B cell (primary cell): Measurements from ENCODE around the gene FMR1. TPM values are rescaled to one million over a fixed set of nuclear protein-coding genes. Genes with fewer than 3 reads are reported as not detected.

ENCODE experiments used
- ATAC-seq: fragments of 200-7000 bp; cut with Tn5 transposase; one replicate; pipeline ENCODE4 v1.10.0; 2021; ENCODE audit warnings: low read depth, mild to moderate bottlenecking, moderate number of reproducible peaks, moderate library complexity
- CTCF ChIA-PET: fragments of 350-600 bp; sonication (Branson Sonifier 250); formaldehyde crosslinking; loops from one replicate; lab custom pipeline; 2021; ENCODE audit warnings: antibody characterized with exemption, inconsistent platforms; lab: Charles Lee
- POLR2A ChIA-PET: fragments of 350-600 bp; sonication (Branson Sonifier 250); formaldehyde crosslinking; loops from one replicate; lab custom pipeline; 2021; ENCODE audit warnings: antibody characterized with exemption; lab: Charles Lee
- DNase-seq: peaks from one replicate; pipeline ENCODE4 v3.0.0; 2013
- H2AFZ ChIP-seq: 2 replicates; pipeline ENCODE4 v1.6.1; 2012; ENCODE audit warnings: mild to moderate bottlenecking, low read depth, low read length; ENCODE audit not compliant: insufficient read depth, poor library complexity, severe bottlenecking
- H3K27ac ChIP-seq, 2 donors: 1 replicate in 1 of 2; 2 replicates in 1 of 2; pipeline ENCODE4 v1.5.1; 2012 to 2013; ENCODE audit warnings: low read length in 2 of 2, mild to moderate bottlenecking in 2 of 2, moderate library complexity in 1 of 2
- H3K27me3 ChIP-seq, 4 experiments: fragments of 200-600 bp in 1 of 4; sonication (generic) in 1 of 4; replicated peaks in 1 of 4; 1 replicate in 2 of 4; 2 replicates in 2 of 4; pipeline versions ENCODE4 v1.6.1 to v1.7.0; 2013 to 2016; ENCODE audit warnings: low read length in 3 of 4, mild to moderate bottlenecking in 2 of 4, mixed read lengths in 1 of 4, moderate library complexity in 1 of 4; ENCODE audit not compliant: insufficient read depth in 4 of 4, control insufficient read depth in 3 of 4; ENCODE audit errors: control extremely low read depth in 1 of 4
- H3K36me3 ChIP-seq, 2 experiments: replicated peaks in 1 of 2; 1 replicate in 1 of 2; 2 replicates in 1 of 2; pipeline versions ENCODE4 v1.6.1 to v1.7.1; 2013; ENCODE audit warnings: low read length in 1 of 2; ENCODE audit not compliant: insufficient read depth in 2 of 2, control insufficient read depth in 1 of 2; ENCODE audit errors: control extremely low read depth in 1 of 2, extremely low read depth in 1 of 2
- H3K4me1 ChIP-seq, 2 donors: fragments of 200-600 bp in 1 of 2; sonication (generic) in 1 of 2; 1 replicate in 1 of 2; 2 replicates in 1 of 2; pipeline versions ENCODE4 v1.5.1 to v1.6.1; 2013 to 2017; ENCODE audit warnings: low read length in 2 of 2; ENCODE audit not compliant: control insufficient read depth in 2 of 2, insufficient read depth in 2 of 2
- H3K4me2 ChIP-seq: replicated peaks from 2 replicates; pipeline ENCODE3; 2012; ENCODE audit warnings: mild to moderate bottlenecking, low read depth, low read length; ENCODE audit not compliant: poor library complexity, severe bottlenecking
- H3K4me3 ChIP-seq, 5 experiments: fragments of 200-600 bp in 1 of 5; sonication (generic) in 1 of 5; 1 replicate in 3 of 5; 2 replicates in 2 of 5; pipeline versions ENCODE4 v1.5.1 to v1.7.0; 2011 to 2016; ENCODE audit warnings: low read length in 4 of 5, mild to moderate bottlenecking in 4 of 5, low read depth in 2 of 5, control low read depth in 1 of 5, moderate library complexity in 1 of 5; ENCODE audit not compliant: insufficient read depth in 1 of 5; ENCODE audit errors: control extremely low read depth in 1 of 5, extremely low read depth in 1 of 5
- H3K79me2 ChIP-seq: fragments of 200-600 bp; sonication (generic); one replicate; pipeline ENCODE4 v1.6.0; 2016; ENCODE audit warnings: low read length; ENCODE audit not compliant: control insufficient read depth, insufficient read depth
- H3K9ac ChIP-seq: fragments of 200-600 bp; sonication (generic); 2 replicates; pipeline ENCODE4 v1.6.1; 2017; ENCODE audit warnings: mild to moderate bottlenecking, low read length, moderate library complexity
- H3K9me3 ChIP-seq, 3 donors: one replicate each; pipeline versions ENCODE4 v1.6.1 to v1.7.1; 2013; ENCODE audit warnings: low read length in 2 of 3; ENCODE audit not compliant: control insufficient read depth in 2 of 3, insufficient read depth in 1 of 3; ENCODE audit errors: control extremely low read depth in 1 of 3
- H4K20me1 ChIP-seq: 2 replicates; pipeline ENCODE4 v1.6.0; 2012; ENCODE audit warnings: mild to moderate bottlenecking, low read length; ENCODE audit not compliant: insufficient read depth, control insufficient read depth, poor library complexity, severe bottlenecking
- H3K27ac Mint-ChIP-seq: one replicate; pipeline ENCODE4 v1.8.0; 2021; ENCODE audit warnings: mixed read lengths
- H3K27me3 Mint-ChIP-seq: one replicate; pipeline ENCODE4 v1.8.0; 2021; ENCODE audit warnings: mixed read lengths
- H3K4me1 Mint-ChIP-seq: one replicate; pipeline ENCODE4 v1.8.0; 2021; ENCODE audit warnings: mixed read lengths
- H3K4me3 Mint-ChIP-seq: one replicate; pipeline ENCODE4 v1.8.0; 2021; ENCODE audit warnings: mixed read lengths
- H3K9me3 Mint-ChIP-seq: one replicate; pipeline ENCODE4 v1.8.0; 2022; ENCODE audit warnings: mixed read lengths; ENCODE audit not compliant: insufficient read depth
- EZH2 ChIP-seq: IDR thresholded peaks from 2 replicates; pipeline ENCODE4 v1.6.1; 2012; ENCODE audit warnings: borderline replicate concordance, low read depth, mild to moderate bottlenecking, moderate library complexity, low read length; ENCODE audit not compliant: insufficient read depth, poor library complexity, severe bottlenecking
- WGBS: methylation state at CpG from one replicate; pipeline ENCODE4 v1.1.5; 2013; ENCODE audit warnings: missing lambda C conversion rate; ENCODE audit not compliant: insufficient coverage; 5-methylcytosine and 5-hydroxymethylcytosine counted together
- intact Hi-C: fragments of 100-400 bp; cut with micrococcal nuclease; formaldehyde crosslinking; loops from one replicate; pipeline ENCODE4 v1.10.0; 2022
- polyA plus RNA-seq: library from polyadenylated mRNA; depleted of rRNA; stranded (reverse); fragments of >200 nt; gene quantifications from 2 replicates; pipeline ENCODE4 v1.2.3, GENCODE V29; 2012
- total RNA-seq, 2 donors: library from RNA; stranded (reverse); fragments of 120-200 nt in 1 of 2; gene quantifications; 1 replicate in 1 of 2; 2 replicates in 1 of 2; pipeline versions ENCODE4 v1.2.3 to v1.2.4, GENCODE V29; 2013 to 2022
- TF ChIP-seq, protein P1 (sequence below): fragments of 200-600 bp; IDR thresholded peaks from one replicate; pipeline ENCODE4 v1.8.0; 2022; ENCODE audit warnings: antibody characterized with exemption, mild to moderate bottlenecking

FMR1 gene
- total and polyA plus RNA-seq, 2 donors (not counting 1 experiment from before 2014, with no cell fraction given) = 19.1 to 92.7 TPM

- H3K4me1 Mint-ChIP-seq = peaks cover 6% of the 10 kb centered on the region
- no peak overlapping the region for H3K27ac Mint-ChIP-seq
- ATAC-seq = no peak
Measured at GRCh38 chrX:147877726-147878125, 34.0 kb upstream of the FMR1 start.

DNA sequence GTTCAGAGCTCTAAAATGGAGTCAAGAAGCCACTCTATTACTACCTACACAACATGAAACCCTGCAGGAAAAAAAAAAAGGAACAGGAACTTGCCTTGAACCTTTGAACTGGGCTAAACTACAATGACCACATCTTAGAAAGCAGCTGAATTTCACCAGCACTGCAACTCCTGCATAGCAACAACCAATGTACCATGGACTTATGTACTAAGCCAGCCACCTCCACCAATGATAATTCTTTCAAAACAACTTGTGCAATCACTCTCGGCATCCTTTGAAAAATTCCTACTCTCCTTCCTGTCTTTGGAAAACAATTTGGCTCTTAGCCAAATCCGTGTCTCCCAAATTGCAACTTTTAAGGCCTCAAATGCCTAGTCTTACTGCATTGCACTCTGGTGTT is 26.8 kb upstream of the FMR1 start:
- CTCF ChIA-PET = no interaction called here
- no peak for TF ChIP-seq EZH2
- TF ChIP-seq, protein P1, sequence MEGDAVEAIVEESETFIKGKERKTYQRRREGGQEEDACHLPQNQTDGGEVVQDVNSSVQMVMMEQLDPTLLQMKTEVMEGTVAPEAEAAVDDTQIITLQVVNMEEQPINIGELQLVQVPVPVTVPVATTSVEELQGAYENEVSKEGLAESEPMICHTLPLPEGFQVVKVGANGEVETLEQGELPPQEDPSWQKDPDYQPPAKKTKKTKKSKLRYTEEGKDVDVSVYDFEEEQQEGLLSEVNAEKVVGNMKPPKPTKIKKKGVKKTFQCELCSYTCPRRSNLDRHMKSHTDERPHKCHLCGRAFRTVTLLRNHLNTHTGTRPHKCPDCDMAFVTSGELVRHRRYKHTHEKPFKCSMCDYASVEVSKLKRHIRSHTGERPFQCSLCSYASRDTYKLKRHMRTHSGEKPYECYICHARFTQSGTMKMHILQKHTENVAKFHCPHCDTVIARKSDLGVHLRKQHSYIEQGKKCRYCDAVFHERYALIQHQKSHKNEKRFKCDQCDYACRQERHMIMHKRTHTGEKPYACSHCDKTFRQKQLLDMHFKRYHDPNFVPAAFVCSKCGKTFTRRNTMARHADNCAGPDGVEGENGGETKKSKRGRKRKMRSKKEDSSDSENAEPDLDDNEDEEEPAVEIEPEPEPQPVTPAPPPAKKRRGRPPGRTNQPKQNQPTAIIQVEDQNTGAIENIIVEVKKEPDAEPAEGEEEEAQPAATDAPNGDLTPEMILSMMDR = no peak
- Histone ChIP-seq H2AFZ (no peak overlapping the region), H3K4me3 (no peak overlapping the region), H3K4me2 (no peak overlapping the region), H3K27me3 (no peaks in the 10 kb centered on the region), H3K9ac (no peak overlapping the region), H3K9me3 (no peaks in the 10 kb centered on the region), H3K27ac (no peak overlapping the region), H3K79me2 (no peaks in the 10 kb centered on the region), H3K36me3 (no peaks in the 10 kb centered on the region), H3K4me1 (no peaks in the 10 kb centered on the region), H4K20me1 (no peaks in the 10 kb centered on the region)
- H3K4me3 Mint-ChIP-seq = no peak overlapping the region
- no peaks in the 10 kb centered on the region for H3K4me1 Mint-ChIP-seq
- WGBS = no CpG with 5 or more reads among the region's 2 CpGs
- DNase-seq (no peak), ATAC-seq (no peak)
- H3K27ac Mint-ChIP-seq = no peak overlapping the region
- POLR2A ChIA-PET = no interaction called here
- no peaks in the 10 kb centered on the region for H3K27me3 Mint-ChIP-seq
- H3K9me3 Mint-ChIP-seq = no peaks in the 10 kb centered on the region
- intact Hi-C loops = no loop called here

More at GRCh38 chrX:147877726-147878125, 34.0 kb upstream of the FMR1 start:
- POLR2A ChIA-PET = no interaction called here
- no peaks in the 10 kb centered on the region for H3K9me3 ChIP-seq
- WGBS = no CpG with 5 or more reads among the region's 5 CpGs
- CTCF ChIA-PET = no interaction called here
- no peak overlapping the region for H3K27ac ChIP-seq
- no peaks in the 10 kb centered on the region for H3K4me1 ChIP-seq
- H3K36me3 ChIP-seq = no peaks in the 10 kb centered on the region
- no peaks in the 10 kb centered on the region for H3K9me3 Mint-ChIP-seq
- H3K27me3 Mint-ChIP-seq = peaks cover 3% of the 10 kb centered on the region
- no peak for DNase-seq
- intact Hi-C loops = no loop called here
- H4K20me1 ChIP-seq = no peaks in the 10 kb centered on the region
- H3K79me2 ChIP-seq = no peaks in the 10 kb centered on the region
- H3K9ac ChIP-seq = no peak overlapping the region
- H3K4me3 ChIP-seq = no peak overlapping the region
- no peak overlapping the region for H2AFZ ChIP-seq
- no peak overlapping the region for H3K4me3 Mint-ChIP-seq
- no peaks in the 10 kb centered on the region for H3K27me3 ChIP-seq
- TF ChIP-seq, protein P1 = no peak
- TF ChIP-seq EZH2 = no peak
- no peak overlapping the region for H3K4me2 ChIP-seq
